ENCODE measurements around the gene UPK1B.
"Not testable (repeated sequence)": the region's sequence is repeated elsewhere in the genome, so short reads cannot be mapped to it uniquely, and the experiment has no call there.

Gene UPK1B

DNA sequence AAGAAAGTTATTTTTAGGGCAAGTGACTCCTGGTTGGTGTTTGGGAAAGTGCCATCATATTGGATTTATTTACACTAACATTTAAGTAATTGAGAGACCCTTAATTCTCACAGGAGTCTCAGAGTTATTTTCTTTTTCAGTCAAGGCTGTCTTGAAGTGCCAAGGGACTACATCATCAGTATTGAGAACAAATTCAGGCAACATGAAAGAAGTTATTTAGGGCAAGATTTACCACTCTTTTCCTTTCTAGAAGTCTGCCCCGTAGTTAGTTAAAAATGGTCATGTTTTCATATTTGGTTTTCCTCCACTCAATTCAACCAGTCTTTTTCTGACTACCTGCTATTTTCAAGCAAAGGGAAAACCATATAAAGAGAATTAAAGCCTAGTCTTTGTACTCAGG lies 61.2 kb downstream of the UPK1B start:
- Histone ChIP-seq H3K4me1 (ENCODE audit: control insufficient read depth, insufficient read depth, low read length) (peaks cover 1% of the 10 kb centered on the region), H3K36me3 (ENCODE audit: control insufficient read depth, insufficient read depth, low read length) (peaks cover 24% of the 10 kb centered on the region), H3K4me3 (ENCODE audit: low read length) (no peak overlapping the region), H3K9ac (ENCODE audit: low read length) (no peak overlapping the region), H3K27ac (ENCODE audit: low read depth, low read length) (no peak overlapping the region), H3K27me3 (ENCODE audit: control insufficient read depth, insufficient read depth, low read length) (no peaks in the 10 kb centered on the region)

DNA sequence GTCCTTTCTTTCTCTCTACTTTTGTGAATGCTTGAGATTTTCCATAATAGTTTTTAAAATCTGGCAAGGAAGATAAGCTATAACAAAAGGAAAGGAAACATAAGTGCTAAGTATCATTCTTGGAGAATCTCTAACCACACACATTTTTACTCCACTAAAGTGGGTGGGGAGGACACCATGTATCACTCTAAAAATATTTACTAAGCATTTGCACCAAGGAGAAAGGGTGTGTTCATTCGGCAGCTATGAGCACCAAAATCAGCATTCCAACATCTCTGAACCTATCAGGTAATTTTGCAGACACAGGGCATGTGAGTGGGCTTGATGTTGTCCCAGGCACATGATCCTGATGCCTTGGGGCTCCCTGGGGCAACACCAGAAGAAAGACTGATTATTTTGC lies 61.8 kb downstream of the UPK1B start:
- Histone ChIP-seq H3K4me1 (ENCODE audit: control insufficient read depth, insufficient read depth, low read length) (peaks cover 3% of the 10 kb centered on the region), H3K4me3 (ENCODE audit: low read length) (no peak overlapping the region), H3K9ac (ENCODE audit: low read length) (no peak overlapping the region), H3K27me3 (ENCODE audit: control insufficient read depth, insufficient read depth, low read length) (no peaks in the 10 kb centered on the region), H3K27ac (ENCODE audit: low read depth, low read length) (no peak overlapping the region), H3K36me3 (ENCODE audit: control insufficient read depth, insufficient read depth, low read length) (peaks cover 20% of the 10 kb centered on the region)

DNA sequence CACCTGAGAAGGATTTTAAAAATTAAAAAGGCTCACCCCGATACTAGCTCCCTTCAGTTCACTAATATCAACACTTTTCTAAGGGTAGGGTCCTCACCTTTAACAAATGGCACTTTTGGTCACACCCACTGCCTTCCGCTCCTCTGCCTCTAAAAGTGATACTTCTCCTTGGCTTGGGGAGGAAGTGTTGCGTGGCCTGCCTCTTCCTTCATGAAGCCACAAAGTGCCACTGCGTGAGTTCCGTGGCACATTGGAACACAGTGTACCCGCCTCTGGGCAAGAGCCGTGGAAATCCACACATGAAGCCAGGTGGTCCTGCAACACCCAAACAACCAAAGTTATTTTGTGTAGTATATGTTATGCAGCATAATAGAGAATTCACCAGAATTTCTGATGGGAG lies 63.4 kb downstream of the UPK1B start:
- H3K36me3 ChIP-seq (ENCODE audit: control insufficient read depth, insufficient read depth, low read length): peaks cover 13% of the 10 kb centered on the region
- H3K27ac ChIP-seq (ENCODE audit: low read depth, low read length): no peak overlapping the region
- no peaks in the 10 kb centered on the region for H3K27me3 ChIP-seq (ENCODE audit: control insufficient read depth, insufficient read depth, low read length)

DNA sequence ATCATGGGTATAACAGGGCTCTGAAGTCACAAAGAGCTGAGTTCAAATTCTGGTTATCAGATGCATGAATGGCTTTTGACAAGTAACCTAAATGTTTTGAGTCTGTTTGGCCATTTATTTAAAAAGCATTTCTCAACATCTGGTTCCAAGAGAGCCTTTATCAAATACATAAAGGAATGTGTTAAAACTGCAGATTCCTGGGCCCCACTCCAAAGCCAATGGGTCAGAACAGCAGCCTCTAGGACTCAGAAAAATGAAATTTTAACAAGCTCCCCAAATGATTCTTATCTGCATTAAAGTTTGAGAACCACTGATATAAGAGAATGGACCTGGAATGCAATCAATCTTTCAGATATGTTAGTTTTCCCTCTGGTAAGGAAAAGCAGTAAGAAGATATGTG lies 63.9 kb downstream of the UPK1B start:
- Histone ChIP-seq H3K36me3 (ENCODE audit: control insufficient read depth, insufficient read depth, low read length) (peaks cover 13% of the 10 kb centered on the region), H3K4me1 (ENCODE audit: control insufficient read depth, insufficient read depth, low read length) (peaks cover 6% of the 10 kb centered on the region), H3K9ac (ENCODE audit: low read length) (no peak overlapping the region), H3K4me3 (ENCODE audit: low read length) (no peak overlapping the region), H3K27ac (ENCODE audit: low read depth, low read length) (no peak overlapping the region), H3K27me3 (ENCODE audit: control insufficient read depth, insufficient read depth, low read length) (no peaks in the 10 kb centered on the region)

More for the DNA sequence above, 63.4 kb downstream of the UPK1B start:
- Histone ChIP-seq H3K4me1 (ENCODE audit: control insufficient read depth, insufficient read depth, low read length) (peaks cover 6% of the 10 kb centered on the region), H3K9ac (ENCODE audit: low read length) (no peak overlapping the region), H3K4me3 (ENCODE audit: low read length) (no peak overlapping the region)

DNA sequence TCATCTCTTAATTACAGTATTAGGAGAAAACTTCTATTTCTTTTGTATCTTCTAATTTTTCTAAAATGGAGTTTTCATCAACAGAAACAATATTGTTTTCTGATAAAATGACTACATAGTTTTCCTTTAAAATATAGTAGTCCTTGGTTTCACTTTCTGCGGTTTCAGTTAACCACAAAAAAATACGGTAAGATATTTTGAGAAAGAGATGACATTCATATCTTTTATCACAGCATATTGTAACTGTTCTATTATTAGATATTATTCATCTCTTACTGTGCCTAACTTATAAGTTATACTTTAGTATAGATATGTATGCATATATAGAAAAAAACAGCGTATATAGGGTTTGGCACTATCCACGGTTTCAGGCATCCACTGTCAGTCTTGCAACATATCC lies 65.0 kb downstream of the UPK1B start:
- Histone ChIP-seq H3K27me3 (ENCODE audit: control insufficient read depth, insufficient read depth, low read length) (no peaks in the 10 kb centered on the region), H3K4me1 (ENCODE audit: control insufficient read depth, insufficient read depth, low read length) (peaks cover 6% of the 10 kb centered on the region), H3K9ac (ENCODE audit: low read length) (no peak overlapping the region), H3K27ac (ENCODE audit: low read depth, low read length) (no peak overlapping the region), H3K4me3 (ENCODE audit: low read length) (no peak overlapping the region), H3K36me3 (ENCODE audit: control insufficient read depth, insufficient read depth, low read length) (peaks cover 8% of the 10 kb centered on the region)

DNA sequence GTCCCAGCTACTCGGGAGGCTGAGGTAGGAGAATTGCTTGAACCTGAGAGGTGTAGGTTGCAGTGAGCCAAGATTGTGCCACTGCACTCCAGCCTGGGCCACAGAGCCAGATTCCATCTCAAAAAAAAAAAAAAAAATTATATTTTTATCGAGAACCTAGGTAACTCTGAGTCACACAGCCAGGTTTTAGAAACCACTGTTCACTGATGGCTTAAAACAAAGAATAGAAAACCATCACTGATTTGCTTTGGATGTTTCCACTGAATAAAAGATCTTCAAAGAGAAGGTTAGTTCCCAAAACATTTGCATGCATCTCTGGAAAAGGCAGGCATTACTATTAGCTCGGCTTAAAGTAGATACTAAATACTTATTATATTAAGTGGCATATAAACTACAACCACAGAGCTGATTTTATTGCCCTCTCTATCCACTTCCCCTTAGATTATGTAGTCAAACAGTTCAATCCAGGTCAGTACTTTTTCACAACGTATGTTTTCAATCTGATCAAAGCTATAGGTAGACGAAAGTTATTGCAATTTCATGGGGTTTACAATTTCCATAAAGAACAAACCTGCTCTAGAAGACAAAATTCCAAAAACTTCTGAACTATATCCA lies 65.9 kb downstream of the UPK1B start:
- H3K27ac ChIP-seq (ENCODE audit: low read depth, low read length): no peak overlapping the region
- no peak overlapping the region for H3K9ac ChIP-seq (ENCODE audit: low read length)
- peaks cover 6% of the 10 kb centered on the region for H3K4me1 ChIP-seq (ENCODE audit: control insufficient read depth, insufficient read depth, low read length)
- no peaks in the 10 kb centered on the region for H3K27me3 ChIP-seq (ENCODE audit: control insufficient read depth, insufficient read depth, low read length)
- H3K4me3 ChIP-seq (ENCODE audit: low read length): peak overlapping the region; percentile 87
- peaks cover 7% of the 10 kb centered on the region for H3K36me3 ChIP-seq (ENCODE audit: control insufficient read depth, insufficient read depth, low read length)

DNA sequence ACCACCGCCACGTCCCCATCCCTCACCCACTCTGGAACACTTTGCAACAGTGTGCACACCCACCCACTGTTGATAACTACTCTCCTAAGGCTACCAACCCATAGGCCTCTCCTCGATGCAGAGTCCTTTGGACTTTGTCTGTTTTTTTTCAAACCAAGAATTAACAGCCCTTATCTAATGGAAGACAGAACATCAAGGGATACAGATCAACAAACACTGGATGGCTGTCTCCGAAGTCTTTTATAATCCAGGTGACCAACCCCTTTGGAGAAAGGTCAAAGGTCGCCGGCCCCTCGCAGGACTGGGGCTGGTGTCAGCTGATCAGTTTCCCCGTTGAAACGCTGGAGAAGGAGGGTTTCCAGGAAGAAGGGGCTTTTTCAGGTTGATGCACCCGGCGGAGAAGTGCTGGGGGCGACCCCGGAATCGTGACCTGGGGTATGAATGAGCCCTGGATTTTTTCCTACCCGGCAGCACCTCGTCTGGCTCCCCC lies 66.7 kb downstream of the UPK1B start:
- Histone ChIP-seq H3K9ac (ENCODE audit: low read length) (peak overlapping the region; percentile 77), H3K27me3 (ENCODE audit: control insufficient read depth, insufficient read depth, low read length) (no peaks in the 10 kb centered on the region), H3K36me3 (ENCODE audit: control insufficient read depth, insufficient read depth, low read length) (peaks cover 7% of the 10 kb centered on the region), H3K27ac (ENCODE audit: low read depth, low read length) (peak overlapping the region; percentile 87), H3K4me1 (ENCODE audit: control insufficient read depth, insufficient read depth, low read length) (peaks cover 6% of the 10 kb centered on the region), H3K4me3 (ENCODE audit: low read length) (peak overlapping the region; percentile 87)

DNA sequence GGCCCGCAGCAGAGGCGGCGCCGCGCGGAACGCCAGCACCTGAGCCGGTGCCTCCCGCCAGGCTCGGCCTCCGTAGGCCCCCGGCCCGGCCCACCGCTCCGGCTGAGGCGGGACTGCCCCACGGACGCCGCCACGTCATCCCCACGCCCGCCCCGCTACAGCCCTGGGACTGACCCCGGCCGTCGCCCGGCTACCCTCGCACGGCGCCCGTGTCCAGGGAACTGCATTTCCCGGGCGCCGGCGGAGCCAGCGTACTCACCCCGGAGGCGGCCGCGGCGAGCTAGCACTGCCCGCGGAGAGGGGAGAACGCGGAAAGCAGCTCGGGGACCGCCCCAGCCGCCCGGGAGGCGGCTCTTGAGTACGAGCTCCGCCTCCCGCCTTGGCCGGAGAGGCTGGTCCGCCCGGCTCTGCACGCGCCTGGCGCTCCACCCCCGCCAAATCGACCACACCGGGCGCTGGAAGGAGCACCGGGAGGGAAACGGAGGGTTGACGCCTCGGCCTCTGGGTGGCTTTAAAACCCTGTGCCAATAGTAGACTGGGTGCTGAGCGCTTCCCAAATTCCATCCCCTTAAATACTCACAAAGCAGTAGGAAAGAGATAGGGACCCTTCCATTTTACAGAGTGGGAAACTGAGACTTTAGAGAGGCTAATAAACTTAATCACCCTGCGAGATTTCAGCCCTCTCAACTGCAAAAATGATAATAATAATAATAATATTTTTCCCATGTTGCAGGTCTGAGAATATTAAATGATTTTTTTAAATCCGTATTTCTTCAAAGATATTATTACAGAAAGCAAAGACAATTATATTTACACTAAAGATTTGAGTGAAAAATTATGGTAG lies 67.4 kb downstream of the UPK1B start, which contains the start of gene B4GALT4:
Gene B4GALT4 (minus strand): TSS at position 288 of the 844 bp plus-strand sequence. CDS start 10,779 bp downstream, outside the sequence.
- Histone ChIP-seq H3K36me3 (ENCODE audit: control insufficient read depth, insufficient read depth, low read length) (peaks cover 6% of the 10 kb centered on the region), H3K27me3 (ENCODE audit: control insufficient read depth, insufficient read depth, low read length) (no peaks in the 10 kb centered on the region), H3K4me1 (ENCODE audit: control insufficient read depth, insufficient read depth, low read length) (peaks cover 6% of the 10 kb centered on the region), H3K27ac (ENCODE audit: low read depth, low read length) (peak within 1 kb of the TSS; percentile 87), H3K4me3 (ENCODE audit: low read length) (peak within 1 kb of the TSS; percentile 87), H3K9ac (ENCODE audit: low read length) (peak within 1 kb of the TSS; percentile 77)

DNA sequence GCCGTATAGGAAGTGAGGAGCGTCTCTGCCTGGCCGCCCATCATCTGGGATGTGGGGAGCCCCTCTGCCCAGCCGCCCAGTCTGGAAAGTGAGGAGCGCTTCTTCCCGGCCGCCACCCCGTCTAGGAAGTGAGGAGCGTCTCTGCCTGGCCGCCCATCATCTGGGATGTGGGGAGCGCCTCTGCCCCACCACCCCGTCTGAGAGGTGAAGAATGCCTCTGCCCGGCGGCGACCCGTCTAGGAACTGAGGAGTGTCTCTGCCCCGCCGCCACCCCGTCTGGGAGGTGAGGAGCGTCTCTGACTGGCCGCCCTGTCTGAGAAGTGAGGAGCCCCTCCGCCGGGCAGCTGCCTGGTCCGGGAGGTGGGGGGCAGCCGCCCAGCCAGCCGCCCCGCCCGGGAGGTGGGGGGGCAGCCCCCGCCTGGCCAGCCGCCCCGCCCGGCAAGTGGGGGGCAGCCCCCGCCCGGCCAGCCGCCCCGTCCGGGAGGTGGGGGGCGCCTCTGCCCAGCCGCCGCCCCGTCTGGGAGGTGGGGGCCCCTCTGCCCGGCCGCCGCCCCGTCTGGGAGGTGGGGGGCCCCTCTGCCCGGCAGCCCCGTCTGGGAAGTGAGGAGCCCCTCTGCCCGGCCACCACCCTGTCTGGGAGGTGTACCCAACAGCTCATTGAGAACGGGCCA lies 69.1 kb downstream of the UPK1B start:
- not testable (repeated sequence) for H3K9ac ChIP-seq (ENCODE audit: low read length); H3K27me3 ChIP-seq (ENCODE audit: control insufficient read depth, insufficient read depth, low read length); H3K4me3 ChIP-seq (ENCODE audit: low read length); H3K4me1 ChIP-seq (ENCODE audit: control insufficient read depth, insufficient read depth, low read length); H3K36me3 ChIP-seq (ENCODE audit: control insufficient read depth, insufficient read depth, low read length); H3K27ac ChIP-seq (ENCODE audit: low read depth, low read length)

DNA sequence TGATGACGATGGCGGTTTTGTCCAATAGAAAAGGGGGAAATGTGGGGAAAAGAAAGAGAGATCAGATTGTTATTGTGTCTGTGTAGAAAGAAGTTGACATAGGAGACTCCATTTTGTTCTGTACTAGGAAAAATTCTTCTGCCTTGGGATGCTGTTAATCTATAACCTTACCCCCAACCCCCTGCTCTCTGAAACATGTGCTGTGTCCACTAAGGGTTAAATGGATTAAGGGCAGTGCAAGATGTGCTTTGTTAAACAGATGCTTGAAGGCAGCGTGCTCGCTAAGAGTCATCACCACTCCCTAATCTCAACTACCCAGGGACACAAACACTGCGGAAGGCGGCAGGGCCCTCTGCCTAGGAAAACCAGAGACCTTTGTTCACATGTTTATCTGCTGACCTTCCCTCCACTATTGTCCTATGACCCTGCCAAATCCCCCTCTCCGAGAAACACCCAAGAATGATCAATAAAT lies 69.7 kb downstream of the UPK1B start:
- not testable (repeated sequence) for H3K4me3 ChIP-seq (ENCODE audit: low read length); H3K27ac ChIP-seq (ENCODE audit: low read depth, low read length); H3K27me3 ChIP-seq (ENCODE audit: control insufficient read depth, insufficient read depth, low read length); H3K4me1 ChIP-seq (ENCODE audit: control insufficient read depth, insufficient read depth, low read length); H3K9ac ChIP-seq (ENCODE audit: low read length); H3K36me3 ChIP-seq (ENCODE audit: control insufficient read depth, insufficient read depth, low read length)

DNA sequence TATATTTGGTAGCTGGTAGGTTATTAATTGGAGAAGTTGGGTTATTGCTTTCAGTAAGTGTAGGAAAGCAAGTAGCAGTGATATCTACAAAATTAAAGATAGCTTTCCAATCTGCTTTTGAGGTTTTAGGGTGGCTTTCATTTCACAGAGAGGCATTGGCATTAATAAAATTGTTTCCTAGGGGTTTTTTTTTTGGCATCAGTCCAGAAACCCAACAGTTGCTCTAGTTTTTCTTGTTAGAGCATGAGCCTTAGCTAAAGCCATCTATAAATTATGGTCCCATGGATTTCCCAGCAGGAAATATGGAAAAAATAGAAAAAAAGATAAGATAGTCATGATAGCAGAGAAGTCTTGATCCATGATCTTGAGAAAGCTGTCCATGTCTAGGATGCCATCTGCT lies 70.3 kb downstream of the UPK1B start:
- peaks cover 6% of the 10 kb centered on the region for H3K4me1 ChIP-seq (ENCODE audit: control insufficient read depth, insufficient read depth, low read length)
- H3K36me3 ChIP-seq (ENCODE audit: control insufficient read depth, insufficient read depth, low read length): no peaks in the 10 kb centered on the region
- no peak overlapping the region for H3K27ac ChIP-seq (ENCODE audit: low read depth, low read length)
- H3K4me3 ChIP-seq (ENCODE audit: low read length): no peak overlapping the region
- no peak overlapping the region for H3K9ac ChIP-seq (ENCODE audit: low read length)
- no peaks in the 10 kb centered on the region for H3K27me3 ChIP-seq (ENCODE audit: control insufficient read depth, insufficient read depth, low read length)

DNA sequence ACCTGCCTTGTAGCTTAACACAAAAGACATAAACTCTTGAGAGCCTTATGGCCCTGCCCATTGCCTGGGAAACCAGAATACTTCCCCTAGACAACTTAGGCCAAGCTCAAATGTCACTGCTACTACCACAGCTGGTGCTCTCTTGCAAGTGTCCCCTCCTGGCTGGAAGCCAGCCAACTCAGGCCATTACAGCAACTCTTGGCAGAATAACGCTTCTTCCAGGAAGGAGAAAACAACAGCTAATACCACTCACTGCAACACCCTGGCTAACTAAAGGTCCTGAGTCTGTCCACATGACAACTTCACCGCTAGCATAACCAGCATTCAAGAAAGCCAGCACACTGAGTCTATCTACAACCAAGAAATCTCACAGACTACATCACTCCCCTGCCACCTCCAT lies 72.4 kb downstream of the UPK1B start:
- H3K4me3 ChIP-seq (ENCODE audit: low read length): no peak overlapping the region
- no peak overlapping the region for H3K9ac ChIP-seq (ENCODE audit: low read length)
- H3K27me3 ChIP-seq (ENCODE audit: control insufficient read depth, insufficient read depth, low read length): no peaks in the 10 kb centered on the region
- H3K36me3 ChIP-seq (ENCODE audit: control insufficient read depth, insufficient read depth, low read length): no peaks in the 10 kb centered on the region
- H3K27ac ChIP-seq (ENCODE audit: low read depth, low read length): no peak overlapping the region
- H3K4me1 ChIP-seq (ENCODE audit: control insufficient read depth, insufficient read depth, low read length): peaks cover 3% of the 10 kb centered on the region

All from rectal smooth muscle tissue (tissue), 1 donor.